SKM-1 (cell line): ENCODE measurements around the gene NR3C2.
"Not testable (repeated sequence)": the region's sequence is repeated elsewhere in the genome, so short reads cannot be mapped to it uniquely, and the experiment has no call there.

ENCODE experiments used
- DNase-seq: peaks from one replicate; lab custom pipeline; 2025; ENCODE audit not compliant: unreplicated experiment; lab: John Stamatoyannopoulos, UW

Gene NR3C2

DNA sequence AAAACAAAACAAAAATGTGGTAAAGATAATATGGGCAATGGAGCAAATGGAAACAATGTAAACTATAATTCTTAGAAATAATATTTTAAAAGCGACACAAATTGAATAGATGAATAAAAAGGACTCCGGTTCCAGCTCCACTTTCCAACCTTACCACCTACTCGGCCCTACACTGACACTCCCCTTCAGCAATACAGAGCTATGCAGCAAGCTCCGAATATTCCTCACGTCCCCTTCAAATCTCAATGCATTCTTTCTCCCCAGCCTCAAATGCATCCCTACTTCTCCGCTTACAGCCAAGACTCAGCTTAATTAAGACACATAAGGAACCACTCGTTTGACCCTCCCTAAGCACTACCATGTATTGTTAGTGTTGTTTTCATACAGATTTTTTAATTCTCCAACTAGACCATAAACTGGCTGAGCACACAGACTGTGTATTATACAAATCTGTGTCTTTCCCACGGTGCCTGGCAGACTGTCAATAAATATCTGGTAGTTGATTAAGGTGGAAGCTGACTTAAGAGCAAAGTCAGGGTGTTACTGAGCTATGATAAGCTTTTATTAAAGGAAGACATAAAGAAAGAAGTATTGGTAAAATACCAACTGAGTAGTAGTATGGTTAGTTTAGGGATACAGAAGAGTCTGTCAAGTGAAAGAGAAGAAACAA lies 219.1 kb downstream of the NR3C2 start:
- no peak for DNase-seq

DNA sequence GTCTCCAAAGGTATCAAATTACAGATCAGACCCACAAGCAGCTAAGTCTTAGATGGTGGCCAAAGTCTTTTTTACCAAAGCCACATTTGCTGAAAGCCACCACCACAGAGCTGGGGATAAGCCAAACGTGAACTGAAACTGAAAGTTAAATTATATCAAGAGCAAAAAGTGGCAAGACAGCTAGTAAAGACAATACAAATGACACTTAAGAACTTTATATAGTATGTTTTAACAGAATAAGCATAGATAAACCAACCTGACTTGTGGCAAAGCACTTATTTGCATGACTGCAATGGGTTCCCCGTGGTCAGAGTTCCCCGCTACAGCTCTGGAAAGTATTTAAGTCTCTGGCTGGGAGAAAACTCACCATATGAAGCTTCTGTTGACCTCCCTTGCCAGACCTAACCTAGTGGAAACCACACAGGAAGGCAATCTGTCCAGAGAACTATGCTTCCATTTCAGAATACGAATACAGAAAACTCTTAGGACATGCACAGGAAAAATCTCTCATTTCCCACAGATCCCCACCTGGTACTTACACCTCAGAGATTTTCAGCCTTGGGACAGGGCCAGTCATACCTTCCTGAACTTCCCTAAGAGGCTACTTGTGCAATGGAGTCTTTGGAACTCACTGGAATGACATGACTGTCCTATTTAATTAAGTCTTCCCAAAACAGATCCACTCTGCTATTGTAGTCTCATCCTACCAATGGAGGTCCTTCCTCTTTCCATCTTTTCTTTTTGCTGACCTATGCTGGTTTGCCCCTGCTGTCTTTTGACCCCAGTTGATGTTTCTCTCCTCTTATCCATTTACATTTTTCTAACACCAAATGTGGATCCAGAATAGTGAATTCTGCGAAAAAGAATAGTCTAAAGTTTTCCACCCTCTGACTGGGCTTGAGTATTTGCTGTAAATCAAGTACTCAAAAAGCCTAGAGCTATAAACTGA lies 225.1 kb downstream of the NR3C2 start:
- no peak for DNase-seq

DNA sequence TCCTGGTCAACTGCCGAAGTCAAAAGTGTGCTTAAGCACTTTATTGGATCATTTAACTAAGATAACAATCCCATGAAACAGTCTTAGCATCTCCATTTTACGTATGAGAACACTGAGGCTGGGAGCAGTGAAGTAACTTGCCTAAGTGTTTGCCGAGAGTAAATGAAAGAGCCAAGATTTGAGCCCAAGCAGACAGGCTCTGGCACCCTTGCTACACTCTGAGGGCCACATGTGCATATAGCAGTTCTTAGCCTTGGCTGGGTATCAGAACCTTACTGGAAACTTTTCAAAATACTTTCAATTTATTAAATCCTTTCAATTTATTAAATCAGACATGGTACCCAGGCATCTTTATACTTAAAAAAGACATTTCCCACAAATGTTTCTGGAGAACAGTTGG lies 225.9 kb downstream of the NR3C2 start:
- no peak for DNase-seq

DNA sequence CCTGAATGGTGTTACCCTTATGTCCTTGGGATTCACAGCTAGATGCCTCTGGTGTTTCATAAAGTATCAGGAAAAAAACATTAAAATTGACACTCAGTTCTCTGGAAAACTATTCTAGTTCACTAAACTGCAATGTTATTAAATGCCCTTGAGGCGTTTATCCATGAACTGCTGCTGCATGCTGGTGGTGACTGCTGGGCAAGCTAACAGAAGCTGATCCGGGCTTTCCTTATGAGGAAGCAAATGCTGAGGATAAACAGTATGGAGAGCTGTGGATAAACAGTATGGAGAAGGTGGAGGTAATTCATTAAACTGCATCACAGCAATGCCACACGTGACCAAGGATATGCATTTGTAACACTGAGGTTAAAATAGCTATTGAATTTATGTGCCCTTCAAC lies 227.0 kb downstream of the NR3C2 start:
- no peak for DNase-seq

DNA sequence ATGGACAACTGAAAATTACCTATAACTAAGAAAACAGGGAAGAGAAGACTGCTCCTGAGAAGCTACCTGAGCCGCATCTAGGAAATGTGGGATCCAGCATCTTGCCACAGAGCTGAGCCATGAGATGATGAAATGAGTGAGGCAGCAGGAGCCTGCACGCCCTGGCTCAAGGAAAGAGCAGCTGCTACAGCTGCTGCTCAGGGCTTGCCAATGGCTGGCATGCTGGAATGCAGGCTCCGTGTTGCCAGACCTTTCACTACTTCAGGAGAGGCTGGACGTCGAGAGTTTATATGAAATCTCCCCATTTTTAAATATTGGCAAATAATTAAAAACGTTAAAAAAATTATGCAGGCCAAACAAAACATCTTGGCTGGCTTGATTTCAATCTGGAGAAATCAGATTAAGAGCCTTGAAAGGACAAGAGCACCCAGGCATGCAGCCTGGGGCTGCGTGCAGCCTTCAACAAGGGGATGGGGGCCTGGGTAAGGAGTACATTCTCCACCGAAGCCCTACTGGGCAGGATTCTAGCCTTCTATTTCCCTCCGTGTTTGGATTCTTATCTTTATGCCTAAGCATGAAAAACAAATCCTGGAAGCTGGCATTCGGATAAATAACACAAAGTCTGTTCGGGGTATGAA lies 227.6 kb downstream of the NR3C2 start:
- no peak for DNase-seq

DNA sequence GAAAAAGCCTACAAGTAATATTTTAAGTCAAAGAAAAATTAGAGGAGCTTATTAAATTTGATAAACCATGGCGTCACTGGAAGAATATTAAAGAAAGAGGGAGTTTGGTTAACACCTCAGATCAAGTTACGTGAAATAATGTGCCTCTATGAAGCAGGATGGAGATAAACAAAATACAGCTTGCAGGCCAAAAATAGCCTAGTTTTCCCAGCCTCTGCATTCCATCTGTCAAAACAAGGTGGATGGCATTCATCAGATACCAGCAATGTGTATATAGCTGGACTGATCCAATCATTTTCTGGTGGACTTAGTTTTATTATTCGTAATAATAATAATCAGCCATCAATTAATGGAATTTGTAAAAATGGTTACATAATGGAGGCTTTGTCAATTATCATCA lies 230.7 kb downstream of the NR3C2 start:
- no peak for DNase-seq

- DNase-seq, result no peak
Observed at GRCh38 chr4:148210661-148211060, 231.6 kb downstream of the NR3C2 start.

DNA sequence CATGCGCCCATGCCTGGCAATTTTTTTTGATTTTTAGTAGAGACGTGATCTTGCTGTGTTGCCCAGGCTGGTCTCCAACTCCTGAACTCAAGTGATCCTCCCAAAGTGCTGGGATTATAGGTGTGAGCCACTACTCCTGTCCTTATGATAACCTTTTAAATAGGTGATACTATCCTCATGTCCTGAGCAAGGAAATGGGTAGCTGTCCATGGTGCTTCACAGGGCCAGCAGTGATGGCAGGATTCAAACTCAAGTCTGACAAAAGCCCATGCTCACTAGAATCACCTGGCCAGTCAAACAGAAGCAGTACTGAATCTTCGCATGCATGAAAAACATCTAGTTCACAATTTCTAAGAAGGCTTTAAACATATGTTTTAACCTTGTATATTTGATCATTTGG lies 235.1 kb downstream of the NR3C2 start:
- DNase-seq, result no peak

GRCh38 chr4:148205476-148205875 lies 236.7 kb downstream of the NR3C2 start:
- DNase-seq, result no peak

DNA sequence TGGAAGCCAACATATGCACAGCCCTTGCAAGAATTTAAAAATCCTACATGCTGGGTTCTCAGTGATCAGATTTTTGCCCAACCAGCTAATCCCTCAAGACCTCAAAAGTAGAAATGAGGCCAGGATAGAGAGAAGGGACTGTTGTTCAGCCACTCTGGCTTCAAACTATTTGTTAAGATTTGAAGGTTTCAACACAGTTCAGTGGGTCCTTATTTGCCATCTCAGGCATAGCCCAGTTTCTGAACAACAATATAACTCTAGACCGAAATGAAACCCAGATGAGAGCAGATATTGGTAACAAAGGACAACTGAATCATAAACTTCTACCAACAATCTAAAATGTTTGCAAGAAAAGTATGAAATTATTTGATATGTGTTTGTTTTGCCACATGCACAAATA lies 237.3 kb downstream of the NR3C2 start:
- no peak for DNase-seq

DNA sequence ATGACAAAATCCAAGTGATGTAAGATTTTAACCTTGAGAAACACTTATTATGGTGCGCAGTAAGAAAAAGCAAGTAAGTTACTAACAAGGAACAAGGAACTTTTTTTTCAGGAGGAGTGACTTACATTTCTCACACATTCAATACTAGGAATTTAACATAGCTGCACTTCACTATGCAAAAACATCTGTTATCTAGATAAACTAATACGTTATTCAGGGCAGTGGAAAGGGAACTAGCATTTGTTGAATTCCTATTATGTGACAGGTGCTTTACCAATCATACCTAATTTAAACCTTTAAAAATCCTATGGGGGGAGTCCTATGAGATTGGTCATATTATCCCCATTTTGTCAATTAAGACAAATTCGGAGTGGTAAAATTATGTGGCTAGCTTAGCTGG lies 238.0 kb downstream of the NR3C2 start:
- DNase-seq, result no peak

GRCh38 chr4:148203056-148203898 lies 238.9 kb downstream of the NR3C2 start:
- DNase-seq, result no peak

DNA sequence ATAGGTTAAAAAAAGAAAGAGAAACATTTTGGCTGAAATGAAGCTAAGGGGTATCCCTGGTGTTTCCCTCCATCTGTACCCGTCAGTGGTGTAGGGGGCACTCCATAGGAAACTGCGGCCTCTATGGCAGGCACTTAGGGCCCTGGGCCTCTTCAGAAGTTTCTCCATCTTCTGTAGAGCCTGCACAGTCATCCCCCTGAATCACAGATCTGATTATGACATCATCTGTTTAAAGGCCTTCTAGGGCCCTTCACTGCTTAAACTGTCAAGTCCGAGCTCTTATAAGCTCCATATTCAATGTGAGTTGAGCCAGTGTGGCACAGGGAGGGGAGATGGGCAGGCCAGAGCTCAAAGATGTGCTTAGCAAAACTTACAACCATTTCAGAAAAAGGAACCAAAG lies 241.3 kb downstream of the NR3C2 start:
- DNase-seq, result no peak

GRCh38 chr4:148196164-148196563 lies 246.1 kb downstream of the NR3C2 start:
- no peak for DNase-seq

GRCh38 chr4:148192526-148192925 lies 249.7 kb downstream of the NR3C2 start:
- no peak for DNase-seq

GRCh38 chr4:148187454-148188222 lies 254.6 kb downstream of the NR3C2 start:
- not testable (repeated sequence) for DNase-seq

DNA sequence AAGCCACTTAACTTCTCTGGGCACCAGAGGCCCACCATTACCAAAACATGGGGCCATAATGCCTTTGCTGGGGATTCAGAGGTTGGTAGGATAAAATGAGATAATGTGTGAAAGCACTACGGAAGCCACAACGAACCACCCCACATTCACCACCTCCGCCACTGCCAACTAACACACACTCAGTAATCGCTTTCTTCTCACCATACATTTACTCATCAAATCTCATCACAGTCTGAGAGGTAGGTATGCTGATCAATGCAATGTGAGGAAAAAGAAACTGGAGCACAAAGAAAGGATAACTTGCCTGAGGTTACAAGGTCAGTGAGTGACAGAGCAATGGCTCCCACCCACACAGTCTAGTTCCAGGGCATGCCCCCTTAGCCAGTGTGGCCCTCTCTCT lies 257.3 kb downstream of the NR3C2 start:
- no peak for DNase-seq

GRCh38 chr4:148182230-148182911 lies 259.8 kb downstream of the NR3C2 start:
- DNase-seq, result no peak

- DNase-seq, result no peak
Observed at GRCh38 chr4:148173397-148174017, 268.7 kb downstream of the NR3C2 start.
